ENCODE measurements around the gene MET.
"Not testable (repeated sequence)": the region's sequence is repeated elsewhere in the genome, so short reads cannot be mapped to it uniquely, and the experiment has no call there.

The MET gene

GRCh38 chr7:116821647-116822046 lies 149.7 kb downstream of the MET start:
- not testable (repeated sequence) for DNase-seq (ENCODE audit: low read depth); H3K4me3 ChIP-seq (ENCODE audit: low read depth, low read length)

GRCh38 chr7:116824449-116824848 lies 152.5 kb downstream of the MET start:
- DNase-seq (ENCODE audit: low read depth): no peak
- no peak overlapping the region for H3K4me3 ChIP-seq (ENCODE audit: low read depth, low read length)

GRCh38 chr7:116828281-116828680 lies 156.3 kb downstream of the MET start:
- H3K4me3 ChIP-seq (ENCODE audit: low read depth, low read length): no peak overlapping the region

GRCh38 chr7:116829041-116829440 lies 157.0 kb downstream of the MET start:
- DNase-seq (ENCODE audit: low read depth): no peak
- H3K4me3 ChIP-seq (ENCODE audit: low read depth, low read length): no peak overlapping the region

More at GRCh38 chr7:116828281-116828680, 156.3 kb downstream of the MET start:
- no peak for DNase-seq (ENCODE audit: low read depth)

- DNase-seq (ENCODE audit: low read depth): no peak
- no peak overlapping the region for H3K4me3 ChIP-seq (ENCODE audit: low read depth, low read length)
Measured at GRCh38 chr7:116829493-116829892, 157.5 kb downstream of the MET start.

- DNase-seq (ENCODE audit: low read depth): no peak
- no peak overlapping the region for H3K4me3 ChIP-seq (ENCODE audit: low read depth, low read length)
Measured at GRCh38 chr7:116832692-116833091, 160.7 kb downstream of the MET start.

GRCh38 chr7:116834815-116835504 lies 163.0 kb downstream of the MET start:
- DNase-seq (ENCODE audit: low read depth): no peak
- no peak overlapping the region for H3K4me3 ChIP-seq (ENCODE audit: low read depth, low read length)

GRCh38 chr7:116836048-116836447 lies 164.1 kb downstream of the MET start:
- H3K4me3 ChIP-seq (ENCODE audit: low read depth, low read length): no peak overlapping the region
- DNase-seq (ENCODE audit: low read depth): no peak

- H3K4me3 ChIP-seq (ENCODE audit: low read depth, low read length): no peak overlapping the region
- DNase-seq (ENCODE audit: low read depth): no peak
Measured at GRCh38 chr7:116836911-116837310, 164.9 kb downstream of the MET start.

- H3K4me3 ChIP-seq (ENCODE audit: low read depth, low read length): no peak overlapping the region
- no peak for DNase-seq (ENCODE audit: low read depth)
Measured at GRCh38 chr7:116837586-116837985, 165.6 kb downstream of the MET start.

GRCh38 chr7:116840256-116840655 lies 168.3 kb downstream of the MET start:
- no peak overlapping the region for H3K4me3 ChIP-seq (ENCODE audit: low read depth, low read length)
- DNase-seq (ENCODE audit: low read depth): no peak

GRCh38 chr7:116842371-116842770 lies 170.4 kb downstream of the MET start:
- DNase-seq (ENCODE audit: low read depth): no peak

GRCh38 chr7:116843378-116843777 lies 171.4 kb downstream of the MET start:
- no peak overlapping the region for H3K4me3 ChIP-seq (ENCODE audit: low read depth, low read length)
- no peak for DNase-seq (ENCODE audit: low read depth)

More at GRCh38 chr7:116842371-116842770, 170.4 kb downstream of the MET start:
- H3K4me3 ChIP-seq (ENCODE audit: low read depth, low read length): no peak overlapping the region

Measured in skeletal muscle cell (primary cell).